ENCODE data around the gene PLCB3.

DNA sequence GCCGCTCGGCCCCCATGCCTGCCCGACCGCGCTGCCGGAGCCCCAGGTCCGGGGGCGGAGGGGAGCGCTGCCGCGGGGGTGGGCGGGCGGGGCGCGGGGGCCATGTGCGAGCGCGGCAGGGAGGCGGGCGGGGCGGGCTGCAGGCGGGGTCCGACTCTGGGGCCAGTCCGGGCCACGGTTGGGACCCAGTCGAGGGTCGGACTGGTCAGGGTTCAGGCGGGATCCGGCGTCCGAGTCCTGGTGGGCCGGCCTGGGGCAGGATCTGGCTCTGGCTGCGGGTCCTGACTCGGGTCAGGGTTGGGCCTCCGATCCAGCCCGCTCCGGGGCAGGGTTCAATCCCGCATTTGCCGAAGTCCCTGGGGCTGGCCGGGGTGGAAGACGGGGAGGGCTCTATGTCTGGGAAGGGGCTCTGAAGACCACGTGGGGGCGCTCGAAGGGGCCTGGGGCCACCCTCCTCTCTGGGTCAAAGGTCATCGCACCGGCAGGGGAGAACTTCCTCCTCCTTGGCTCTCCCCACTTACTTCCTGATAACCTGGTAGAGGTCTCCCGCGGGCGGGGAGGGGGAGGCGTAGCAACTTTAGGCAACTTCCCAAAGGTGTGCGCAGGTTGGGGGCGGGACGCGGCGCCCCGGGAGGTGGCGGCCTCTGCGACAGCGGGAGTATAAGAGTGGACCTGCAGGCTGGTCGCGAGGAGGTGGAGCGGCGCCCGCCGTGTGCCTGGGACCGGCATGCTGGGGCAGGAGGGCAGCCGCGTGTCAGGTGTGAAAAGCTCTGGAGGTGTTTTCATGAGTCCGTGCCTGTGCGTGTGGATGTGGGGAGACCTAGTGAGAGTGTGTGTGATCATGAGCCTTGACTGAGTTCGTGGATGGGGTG, 54.6 kb downstream of the PLCB3 start:
- TF ChIP-seq POLR2AphosphoS5 (IDR thresholded peaks at IDR 0.05) (peak in 1 of 2 donors; percentile 66), CTCF (IDR thresholded peaks at IDR 0.05) (peak in 5 of 6 experiments; percentile 12 to 46 (median 17))

Measured in upper lobe of left lung (tissue), 4 donors.